Neural progenitor cell (in vitro differentiated cells): ENCODE measurements around the gene DAPK2.

Experiments used
- EZH2 ChIP-seq: fragments of 200-600 bp; sonication (generic); IDR thresholded peaks from 2 replicates; pipeline ENCODE4 v1.6.1; 2017; ENCODE audit warnings: antibody characterized with exemption, mild to moderate bottlenecking, moderate library complexity
- TF ChIP-seq, protein P1 (sequence below): fragments of 200-600 bp; sonication (generic); IDR thresholded peaks from 2 replicates; pipeline ENCODE4 v1.5.1; 2017; ENCODE audit warnings: antibody characterized with exemption, mild to moderate bottlenecking

DNA sequence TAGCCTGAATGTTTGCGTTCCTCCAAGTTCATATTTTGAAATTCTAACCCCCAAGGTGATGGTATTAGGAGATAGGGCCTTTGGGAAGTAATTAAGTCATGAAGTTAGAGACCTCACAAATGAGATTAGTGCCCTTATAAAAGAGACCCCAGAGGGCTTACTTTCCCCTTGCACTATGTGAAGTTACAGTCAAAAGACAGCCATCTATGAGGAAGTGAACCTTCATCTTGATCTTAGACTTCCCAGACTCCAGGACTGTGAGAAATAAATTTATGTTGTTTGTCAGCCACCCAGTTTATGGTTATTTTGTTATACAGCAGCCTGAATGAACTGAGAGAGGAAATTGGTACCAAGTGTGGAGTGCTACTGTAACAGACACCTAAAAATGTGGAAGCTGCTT is 74.4 kb downstream of the DAPK2 start:
- TF ChIP-seq, protein P1, sequence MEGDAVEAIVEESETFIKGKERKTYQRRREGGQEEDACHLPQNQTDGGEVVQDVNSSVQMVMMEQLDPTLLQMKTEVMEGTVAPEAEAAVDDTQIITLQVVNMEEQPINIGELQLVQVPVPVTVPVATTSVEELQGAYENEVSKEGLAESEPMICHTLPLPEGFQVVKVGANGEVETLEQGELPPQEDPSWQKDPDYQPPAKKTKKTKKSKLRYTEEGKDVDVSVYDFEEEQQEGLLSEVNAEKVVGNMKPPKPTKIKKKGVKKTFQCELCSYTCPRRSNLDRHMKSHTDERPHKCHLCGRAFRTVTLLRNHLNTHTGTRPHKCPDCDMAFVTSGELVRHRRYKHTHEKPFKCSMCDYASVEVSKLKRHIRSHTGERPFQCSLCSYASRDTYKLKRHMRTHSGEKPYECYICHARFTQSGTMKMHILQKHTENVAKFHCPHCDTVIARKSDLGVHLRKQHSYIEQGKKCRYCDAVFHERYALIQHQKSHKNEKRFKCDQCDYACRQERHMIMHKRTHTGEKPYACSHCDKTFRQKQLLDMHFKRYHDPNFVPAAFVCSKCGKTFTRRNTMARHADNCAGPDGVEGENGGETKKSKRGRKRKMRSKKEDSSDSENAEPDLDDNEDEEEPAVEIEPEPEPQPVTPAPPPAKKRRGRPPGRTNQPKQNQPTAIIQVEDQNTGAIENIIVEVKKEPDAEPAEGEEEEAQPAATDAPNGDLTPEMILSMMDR: no peak
- TF ChIP-seq EZH2: no peak
